ENCODE data around the gene UBIAD1.
"Not testable (repeated sequence)": the region's sequence is repeated elsewhere in the genome, so short reads cannot be mapped to it uniquely, and the experiment has no call there.

UBIAD1 gene

DNA sequence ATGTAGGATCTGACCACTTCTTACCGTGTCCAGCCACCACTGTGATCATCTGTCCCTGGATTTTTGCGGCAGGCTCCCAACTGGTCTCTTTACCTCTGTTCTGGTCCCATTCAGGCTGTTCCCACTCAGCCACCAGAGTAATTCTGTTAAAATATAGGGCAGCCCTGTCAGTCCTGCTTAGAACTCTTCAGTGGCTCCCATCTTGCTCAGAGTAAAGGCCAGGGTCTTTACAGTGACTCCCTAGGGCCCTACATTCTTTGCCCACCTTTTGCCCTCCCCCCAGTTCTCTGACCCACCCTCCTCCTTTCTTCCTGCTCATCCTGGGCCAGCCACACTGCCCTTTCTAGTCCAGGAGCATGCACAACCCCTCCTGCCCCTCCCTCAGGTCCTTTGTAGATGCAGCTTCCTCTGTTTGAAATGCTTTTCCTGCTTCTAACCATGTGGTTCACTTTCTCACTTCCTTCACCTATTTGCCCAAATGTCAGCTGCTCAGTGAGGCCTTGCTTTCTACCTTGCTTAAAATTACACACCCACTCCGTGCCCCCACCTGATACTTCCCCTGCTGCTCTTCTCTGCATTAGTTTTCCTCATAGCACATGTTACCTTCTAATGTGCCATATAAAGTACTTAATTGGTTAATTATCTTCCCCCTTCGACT lies 7.8 kb downstream of the UBIAD1 start:
- DNase-seq, result no peak

DNA sequence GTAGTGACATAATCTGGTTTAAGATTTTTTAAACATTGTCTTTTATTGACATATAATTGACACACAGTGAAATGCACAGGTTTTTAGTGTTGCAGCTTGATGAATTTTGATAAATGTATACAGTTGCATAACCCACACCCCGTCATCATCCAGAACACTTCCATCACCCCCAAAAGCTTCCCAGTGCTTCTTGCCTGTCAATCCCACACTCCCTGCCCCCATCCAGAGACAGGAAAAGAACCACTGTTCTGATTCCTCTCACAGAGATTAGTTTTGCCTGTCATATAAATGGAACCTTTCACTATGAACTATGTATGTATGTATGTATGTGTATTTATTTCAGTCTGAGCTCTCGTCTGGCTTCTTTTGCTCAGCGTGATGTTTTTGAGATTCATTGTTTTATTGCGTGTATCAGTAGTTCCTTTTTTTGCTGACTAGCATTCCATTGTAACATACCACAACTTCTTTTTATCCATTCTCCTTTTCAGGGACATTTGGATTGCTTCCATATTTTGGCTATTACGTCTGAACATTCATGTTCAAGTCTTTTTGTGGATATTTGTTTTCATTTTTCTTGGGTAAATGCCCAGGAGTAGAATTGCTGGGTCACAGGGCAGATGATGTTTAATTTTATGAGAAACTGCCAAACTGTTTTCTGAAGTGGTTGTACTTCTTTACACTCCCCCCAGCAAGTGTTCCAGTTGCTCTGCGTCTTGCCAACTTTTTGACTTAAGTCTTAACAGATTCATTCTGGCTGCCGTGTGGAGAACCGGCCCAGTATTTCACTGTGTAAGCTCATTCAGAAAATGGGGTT lies 8.7 kb downstream of the UBIAD1 start:
- DNase-seq, result no peak

DNA sequence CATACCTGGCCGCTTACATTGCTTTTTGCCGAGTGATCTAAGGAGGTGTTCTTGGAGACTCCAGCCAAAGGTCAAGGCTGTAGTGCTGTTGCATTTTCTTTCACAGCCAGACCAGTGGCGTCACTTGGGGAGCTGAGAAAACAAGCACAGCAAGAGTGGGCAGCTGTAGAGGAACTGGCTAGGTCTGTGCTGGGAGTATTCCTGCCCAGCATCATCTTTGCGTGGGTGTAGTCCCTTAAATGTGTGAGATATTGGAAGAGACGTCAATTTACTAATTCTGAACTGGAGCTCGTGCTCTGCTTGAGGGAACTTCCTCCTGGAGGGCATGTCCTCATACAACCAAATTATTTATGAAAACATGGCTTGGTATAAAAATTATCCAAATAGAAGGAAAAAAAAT lies 10.2 kb downstream of the UBIAD1 start:
- DNase-seq, result no peak

DNA sequence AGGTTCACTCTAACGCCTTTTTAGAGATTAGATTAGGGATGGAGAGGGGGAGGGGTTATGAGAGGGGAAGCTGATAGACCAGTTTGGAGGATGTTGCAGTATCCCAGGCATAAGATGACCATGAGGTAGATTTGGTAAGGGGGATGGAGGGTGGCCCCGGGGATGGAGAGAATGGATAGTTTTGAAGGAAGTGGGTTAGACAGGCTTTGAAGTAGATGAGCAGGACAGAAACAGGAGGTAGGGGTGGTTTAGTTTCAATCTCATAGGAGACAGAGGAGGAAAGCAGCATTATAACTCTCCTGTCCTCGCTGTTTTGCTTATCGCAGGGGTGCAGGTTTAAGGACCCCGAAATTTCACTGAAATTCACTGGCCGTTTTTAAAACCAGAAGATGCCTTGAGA lies 11.8 kb downstream of the UBIAD1 start:
- DNase-seq, result no peak

DNA sequence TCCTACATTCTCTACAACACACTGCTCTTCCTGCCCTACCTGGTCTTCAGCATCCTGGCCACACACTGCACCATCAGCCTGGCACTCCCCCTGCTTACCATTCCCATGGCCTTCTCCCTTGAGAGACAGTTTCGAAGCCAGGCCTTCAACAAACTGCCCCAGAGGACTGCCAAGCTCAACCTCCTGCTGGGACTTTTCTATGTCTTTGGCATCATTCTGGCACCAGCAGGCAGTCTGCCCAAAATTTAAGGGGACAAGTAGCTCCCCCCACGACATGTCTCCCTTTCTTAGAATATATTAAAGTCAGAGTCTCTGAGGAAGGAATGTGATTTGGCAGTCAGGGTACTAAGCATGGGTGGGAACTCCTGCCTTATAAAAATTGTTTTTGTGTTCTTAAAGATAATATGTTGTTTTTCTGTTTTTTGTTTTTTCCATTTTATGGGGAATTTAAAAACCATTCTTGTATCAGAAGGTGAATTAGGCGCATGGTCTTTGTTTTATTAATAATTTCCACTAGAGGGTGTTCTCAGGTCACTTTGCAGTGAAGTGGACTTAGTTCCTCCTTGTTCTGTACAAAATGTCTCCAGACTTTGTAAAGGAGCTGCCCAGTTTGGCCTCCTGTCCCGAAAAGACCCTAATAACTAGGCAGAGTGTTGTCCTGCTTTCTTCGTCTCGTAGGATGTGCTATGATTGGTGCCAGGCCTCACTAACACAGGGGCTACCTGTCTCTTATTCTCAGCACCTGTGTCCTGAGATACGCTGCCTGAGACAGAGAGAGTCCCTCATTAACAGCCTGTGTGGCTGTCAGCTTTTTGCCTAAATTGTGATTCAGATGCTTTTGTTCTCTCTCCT lies 13.1 kb downstream of the UBIAD1 start:
- no peak for DNase-seq

DNA sequence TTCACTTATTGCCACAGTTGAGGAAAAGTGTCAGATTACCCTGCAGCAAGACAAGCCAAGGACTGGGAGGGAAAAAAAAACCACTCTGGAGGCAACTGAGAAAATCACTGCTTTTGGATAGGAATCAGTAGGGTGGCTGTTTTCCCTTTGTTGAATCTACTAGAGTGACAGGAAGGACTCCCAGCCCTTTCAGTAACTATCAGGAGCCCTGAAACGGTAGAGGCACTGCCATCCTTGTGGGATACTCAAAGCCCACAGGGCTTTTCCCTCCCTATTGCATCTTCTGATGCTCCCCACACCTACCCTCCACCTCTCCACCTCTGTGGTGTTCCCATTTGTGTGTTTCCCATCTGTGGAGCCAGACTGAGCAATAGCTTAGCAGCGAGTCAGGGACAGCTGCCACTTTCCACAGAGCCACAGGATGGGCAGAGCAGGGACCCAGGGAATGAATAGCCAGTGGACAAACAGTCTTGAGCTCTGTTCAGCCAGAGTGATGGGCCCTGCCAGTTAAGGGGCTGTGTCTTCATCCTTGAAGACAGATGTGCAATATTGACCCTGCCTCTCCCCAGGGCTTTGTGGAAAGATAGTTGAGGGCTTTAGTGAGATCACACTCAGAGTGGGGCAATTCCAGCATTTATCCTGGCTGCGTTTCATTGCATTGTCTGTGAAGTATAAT lies 13.9 kb downstream of the UBIAD1 start:
- DNase-seq, result no peak

DNA sequence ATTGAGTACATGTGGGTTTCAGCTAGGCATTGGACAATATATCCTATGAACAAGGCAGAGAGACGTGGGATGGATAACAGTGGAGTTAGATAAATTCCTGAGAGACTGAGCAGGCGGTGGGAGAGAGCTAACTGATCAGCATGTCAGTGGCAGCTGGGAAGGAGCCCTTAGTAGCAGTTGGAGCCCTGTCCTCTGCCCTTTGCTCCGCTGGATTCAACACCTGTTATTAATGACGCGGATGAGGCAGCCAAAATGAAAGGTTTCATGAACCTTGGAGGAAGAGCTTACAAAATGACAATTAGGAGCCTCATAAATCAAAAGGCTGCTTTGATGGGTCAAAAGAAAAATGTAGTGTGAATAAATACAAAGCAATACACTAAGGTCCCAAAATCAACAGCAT lies 16.1 kb downstream of the UBIAD1 start:
- DNase-seq, result no peak

DNA sequence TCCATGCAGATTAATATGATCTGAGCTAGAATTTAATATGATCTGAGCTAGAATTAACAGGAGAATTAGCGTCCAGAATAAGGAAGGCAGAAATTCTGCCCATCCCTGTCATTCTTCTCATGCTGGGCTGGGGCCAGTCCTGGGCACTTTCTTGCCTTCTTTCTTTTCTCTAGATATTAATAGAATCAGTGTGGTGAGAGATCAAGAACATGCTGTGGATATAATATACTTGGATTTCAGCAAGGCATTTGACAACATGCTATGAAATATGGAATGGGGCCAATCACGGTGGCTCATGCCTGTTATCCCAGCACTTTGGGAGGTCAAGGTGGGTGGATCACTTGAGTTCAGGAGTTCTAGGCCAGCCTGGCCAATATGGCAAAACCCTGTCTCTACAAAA lies 18.1 kb downstream of the UBIAD1 start:
- no peak for DNase-seq

DNA sequence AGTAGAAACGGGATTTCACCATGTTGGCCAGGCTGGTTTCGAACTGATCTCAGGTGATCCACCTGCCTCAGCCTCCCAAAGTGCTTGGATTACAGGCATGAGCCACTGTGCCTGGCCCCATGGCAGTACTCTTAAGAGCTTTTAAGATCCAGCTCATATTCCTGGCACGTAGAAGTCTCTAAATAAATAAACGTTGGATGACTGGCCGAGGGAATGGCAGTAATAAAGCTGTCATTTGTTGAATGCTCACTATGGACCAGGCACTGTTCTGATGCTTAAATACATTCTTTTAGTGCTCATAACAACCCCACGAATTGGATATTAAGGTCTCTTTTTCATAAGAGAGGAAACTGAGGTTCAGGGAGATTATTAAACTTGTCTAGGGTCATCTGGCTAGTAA lies 20.9 kb downstream of the UBIAD1 start:
- no peak for DNase-seq

DNA sequence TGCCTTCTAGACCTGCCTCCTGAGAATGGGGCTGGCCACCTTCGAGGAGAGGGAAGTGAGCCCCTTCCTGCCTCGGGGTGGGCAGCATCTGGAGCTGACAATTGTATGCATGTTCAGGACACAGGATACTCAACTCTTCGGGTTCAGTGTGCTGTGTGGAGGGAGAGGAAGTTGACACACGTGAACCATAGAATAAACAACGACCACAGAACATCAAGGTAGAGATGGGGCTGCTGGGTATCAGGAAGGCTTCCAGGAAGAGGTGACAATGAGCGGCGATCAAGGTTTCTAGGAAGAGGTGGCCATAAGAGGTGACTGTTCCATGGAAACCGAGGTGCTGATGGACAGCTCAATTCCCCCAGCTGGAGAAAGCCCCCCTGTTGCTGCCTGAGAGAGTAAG lies 22.0 kb downstream of the UBIAD1 start:
- DNase-seq, result no peak

DNA sequence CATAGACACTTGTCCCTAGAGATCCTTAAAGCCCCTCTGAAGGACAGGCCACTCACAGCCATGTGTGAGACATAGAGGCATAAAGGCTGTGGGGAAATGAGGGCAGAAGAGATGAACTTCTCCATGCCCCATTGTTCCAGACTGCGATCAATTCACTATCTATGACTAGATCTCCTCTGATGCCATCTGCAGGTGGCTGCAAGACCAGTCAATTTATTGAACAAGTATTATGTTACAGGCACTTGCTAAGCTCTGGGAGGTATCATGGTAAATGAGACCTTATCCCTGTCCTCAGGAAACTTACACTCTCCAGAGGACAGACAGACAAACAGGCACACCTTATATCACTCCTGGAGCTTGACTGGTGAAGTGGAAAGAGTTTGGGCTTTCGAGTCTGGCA lies 22.9 kb downstream of the UBIAD1 start:
- DNase-seq, result no peak

DNA sequence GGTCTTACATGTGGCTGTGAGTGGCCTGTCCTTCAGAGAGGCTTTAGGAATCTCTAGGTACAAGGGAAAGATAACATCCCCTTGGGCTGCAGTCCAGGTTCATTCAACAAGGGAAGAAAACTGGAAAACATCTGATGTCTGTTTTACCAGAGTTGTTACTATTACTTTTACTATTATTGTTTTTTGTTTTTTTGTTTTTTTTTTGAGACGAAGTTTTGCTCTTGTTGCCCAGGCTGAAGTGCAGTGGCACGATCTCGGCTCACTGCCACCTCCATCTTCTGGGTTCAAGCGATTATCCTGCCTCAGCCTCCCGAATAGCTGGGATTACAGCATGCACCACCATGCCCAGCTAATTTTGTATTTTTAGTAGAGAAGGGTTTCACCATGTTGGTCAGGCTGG lies 24.8 kb downstream of the UBIAD1 start:
- DNase-seq, result not testable (repeated sequence)

DNA sequence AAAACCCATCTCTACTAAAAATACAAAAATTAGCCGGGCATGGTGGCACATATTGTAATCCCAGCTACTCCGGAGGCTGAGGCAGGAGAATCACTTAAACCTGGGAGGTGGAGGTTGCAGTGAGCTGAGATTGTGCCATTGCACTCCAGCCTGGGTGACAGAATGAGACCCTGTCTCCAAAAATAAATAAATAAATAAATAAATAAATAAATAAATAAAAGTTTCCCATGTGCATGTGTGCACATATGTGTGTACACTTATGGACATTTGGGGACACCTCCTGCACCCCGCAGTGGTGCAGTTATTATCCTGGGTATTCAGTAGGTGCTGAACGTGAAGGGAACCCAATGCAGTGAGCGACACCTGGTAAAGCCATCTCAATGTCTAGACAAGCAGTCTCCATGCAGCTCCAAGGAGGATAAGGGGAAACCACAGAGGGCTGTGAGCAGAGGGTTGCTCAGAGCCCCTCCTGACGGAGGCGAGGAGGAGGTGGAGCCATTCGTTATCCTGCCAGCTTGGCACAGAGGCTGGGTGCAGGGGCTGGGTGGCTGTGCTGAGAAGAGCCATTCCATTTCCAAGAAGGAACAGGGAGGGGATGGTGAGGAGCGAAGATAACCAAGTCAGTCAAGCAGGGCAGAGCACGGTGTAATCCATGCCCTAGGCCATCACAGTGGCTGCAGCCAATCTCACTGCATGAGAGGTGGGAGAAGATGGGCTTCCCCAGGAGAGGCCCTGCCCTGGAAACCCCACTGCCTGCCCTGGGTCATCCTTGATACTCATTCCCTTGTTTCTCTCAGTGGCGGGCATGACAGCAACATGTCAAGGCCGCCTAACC lies 25.6 kb downstream of the UBIAD1 start:
- DNase-seq, result no peak

DNA sequence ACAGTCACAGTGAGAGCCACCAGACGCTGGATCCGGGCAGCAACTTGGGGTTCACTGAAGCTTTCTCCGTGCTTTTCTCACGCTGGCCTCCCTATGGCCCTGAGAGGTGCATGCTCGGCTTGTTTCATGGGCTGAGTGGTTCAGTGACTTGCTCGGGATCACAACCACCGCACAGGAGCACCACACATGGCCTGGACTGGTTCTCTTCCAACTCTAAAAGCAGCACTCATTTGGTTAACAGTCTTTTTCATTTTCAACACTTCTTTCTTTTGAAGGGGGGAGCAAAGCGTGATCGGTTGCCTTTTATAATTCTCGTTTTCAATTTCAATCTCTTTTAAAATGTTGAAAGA lies 26.2 kb downstream of the UBIAD1 start:
- DNase-seq, result no peak

DNA sequence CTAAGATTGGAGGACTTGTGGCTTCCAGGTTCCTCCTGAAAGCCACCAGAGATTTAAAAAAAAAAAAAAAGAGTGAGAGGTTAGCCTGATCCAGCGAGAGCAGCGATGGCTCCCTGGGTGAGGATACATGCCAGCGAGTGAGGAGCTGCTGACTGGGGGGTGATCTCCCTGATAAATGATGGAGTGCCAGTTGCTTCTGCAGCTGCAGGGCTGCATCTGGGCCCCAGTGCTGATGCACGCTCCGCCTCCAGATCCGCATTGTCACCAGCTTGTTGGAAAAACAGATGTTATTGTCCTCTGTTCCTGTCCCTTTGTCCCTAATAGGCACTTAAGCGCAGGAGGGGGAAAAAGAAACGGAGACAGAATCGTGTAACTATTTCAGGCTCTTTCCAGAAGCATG lies 28.6 kb downstream of the UBIAD1 start:
- DNase-seq, result no peak

DNA sequence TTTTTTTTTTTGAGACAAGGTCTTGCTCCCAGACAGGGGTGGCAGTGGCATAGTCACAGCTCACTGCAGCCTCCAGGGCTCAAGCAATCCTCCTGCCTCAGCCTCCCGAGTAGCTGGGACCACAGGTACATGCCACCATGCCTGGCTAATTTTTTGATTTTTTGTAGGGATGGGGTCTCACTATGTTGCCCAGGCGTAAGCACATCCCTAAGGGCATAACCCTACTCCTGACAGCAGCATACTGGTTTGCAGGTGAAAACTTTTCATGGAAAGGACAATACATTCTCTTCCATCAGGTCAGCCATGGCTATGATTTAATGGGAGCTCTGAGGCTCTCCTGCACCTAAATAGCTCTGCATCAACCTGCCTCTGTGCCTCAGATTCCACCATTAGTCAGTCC lies 29.4 kb downstream of the UBIAD1 start:
- DNase-seq, result no peak

DNA sequence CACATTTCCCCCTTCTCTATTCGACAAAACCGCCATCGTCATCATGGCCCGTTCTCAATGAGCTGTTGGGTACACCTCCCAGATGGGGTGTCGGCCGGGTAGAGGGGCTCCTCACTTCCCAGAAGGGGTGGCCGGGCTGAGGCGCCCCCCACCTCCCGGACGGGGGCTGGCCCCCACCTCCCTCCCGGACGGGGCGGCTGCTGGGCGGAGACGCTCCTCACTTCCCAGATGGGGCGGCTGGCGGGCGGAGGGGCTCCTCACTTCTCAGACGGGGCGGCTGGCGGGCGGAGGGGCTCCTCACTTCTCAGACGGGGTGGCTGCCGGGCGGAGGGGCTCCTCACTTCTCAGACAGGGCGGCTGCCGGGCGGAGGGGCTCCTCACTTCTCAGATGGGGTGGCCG lies 32.5 kb downstream of the UBIAD1 start:
- not testable (repeated sequence) for DNase-seq

DNA sequence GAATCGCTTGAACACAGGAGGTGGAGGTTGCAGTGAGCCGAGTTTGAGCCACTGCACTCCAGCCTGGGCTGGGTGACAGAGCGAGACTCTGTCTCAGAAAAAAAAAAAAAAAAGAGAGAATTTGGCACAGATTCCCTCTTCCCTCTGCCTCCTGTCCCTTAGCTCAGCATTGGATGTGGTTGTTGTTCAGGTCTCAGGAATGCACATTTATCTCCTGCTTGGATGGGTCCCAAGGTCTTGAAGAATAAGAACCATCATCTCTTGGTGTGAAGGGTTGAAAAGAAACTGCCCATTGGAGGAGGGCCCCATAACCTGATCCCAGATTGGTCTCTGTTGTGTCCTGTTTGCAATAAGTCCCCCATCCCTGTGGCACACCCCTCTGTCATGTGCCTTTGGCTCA lies 34.9 kb downstream of the UBIAD1 start:
- DNase-seq, result no peak

DNA sequence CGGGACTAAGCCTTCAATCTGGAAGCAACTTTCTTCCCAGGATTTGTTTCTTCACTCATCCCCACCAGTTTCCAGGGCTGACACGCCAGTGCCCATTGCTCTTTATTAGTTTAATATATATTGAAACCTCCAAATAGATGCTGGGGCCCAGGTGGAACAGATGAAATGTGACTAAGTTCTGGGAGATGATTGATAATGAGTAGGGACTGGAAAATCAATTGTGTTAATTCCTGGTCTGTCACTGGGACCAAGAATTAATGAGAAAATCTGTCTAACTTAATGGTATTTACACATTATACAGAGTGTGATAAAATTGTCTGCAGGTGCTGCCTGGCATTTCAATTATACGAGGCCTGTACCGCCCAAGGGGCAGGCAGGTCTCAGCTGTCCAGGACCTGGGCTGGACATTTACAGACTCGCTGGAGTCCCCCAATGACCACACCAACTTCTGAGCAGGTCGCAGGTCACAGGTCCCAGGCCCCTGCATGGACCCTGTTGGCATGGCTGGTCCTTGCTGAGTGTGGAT lies 35.8 kb downstream of the UBIAD1 start:
- no peak for DNase-seq

DNA sequence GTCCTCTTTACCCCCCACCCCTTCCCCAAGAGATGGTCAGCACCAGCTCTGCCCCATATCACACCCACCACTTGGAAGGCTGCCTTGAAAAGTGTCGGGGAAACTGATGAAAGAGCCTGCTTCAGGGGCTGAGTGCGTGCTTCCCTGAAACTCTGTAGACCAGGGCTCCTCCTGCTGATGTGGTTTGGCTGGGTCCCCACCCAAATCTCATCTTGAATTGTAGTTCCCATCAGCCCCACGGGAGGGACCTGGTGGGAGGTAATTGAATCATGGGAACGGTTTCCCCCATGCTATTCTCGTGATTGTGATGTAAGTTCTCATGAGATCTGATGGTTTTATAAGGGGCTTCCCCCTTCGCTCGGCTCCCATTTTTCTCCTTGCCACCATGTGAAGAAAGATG lies 36.4 kb downstream of the UBIAD1 start:
- no peak for DNase-seq

DNA sequence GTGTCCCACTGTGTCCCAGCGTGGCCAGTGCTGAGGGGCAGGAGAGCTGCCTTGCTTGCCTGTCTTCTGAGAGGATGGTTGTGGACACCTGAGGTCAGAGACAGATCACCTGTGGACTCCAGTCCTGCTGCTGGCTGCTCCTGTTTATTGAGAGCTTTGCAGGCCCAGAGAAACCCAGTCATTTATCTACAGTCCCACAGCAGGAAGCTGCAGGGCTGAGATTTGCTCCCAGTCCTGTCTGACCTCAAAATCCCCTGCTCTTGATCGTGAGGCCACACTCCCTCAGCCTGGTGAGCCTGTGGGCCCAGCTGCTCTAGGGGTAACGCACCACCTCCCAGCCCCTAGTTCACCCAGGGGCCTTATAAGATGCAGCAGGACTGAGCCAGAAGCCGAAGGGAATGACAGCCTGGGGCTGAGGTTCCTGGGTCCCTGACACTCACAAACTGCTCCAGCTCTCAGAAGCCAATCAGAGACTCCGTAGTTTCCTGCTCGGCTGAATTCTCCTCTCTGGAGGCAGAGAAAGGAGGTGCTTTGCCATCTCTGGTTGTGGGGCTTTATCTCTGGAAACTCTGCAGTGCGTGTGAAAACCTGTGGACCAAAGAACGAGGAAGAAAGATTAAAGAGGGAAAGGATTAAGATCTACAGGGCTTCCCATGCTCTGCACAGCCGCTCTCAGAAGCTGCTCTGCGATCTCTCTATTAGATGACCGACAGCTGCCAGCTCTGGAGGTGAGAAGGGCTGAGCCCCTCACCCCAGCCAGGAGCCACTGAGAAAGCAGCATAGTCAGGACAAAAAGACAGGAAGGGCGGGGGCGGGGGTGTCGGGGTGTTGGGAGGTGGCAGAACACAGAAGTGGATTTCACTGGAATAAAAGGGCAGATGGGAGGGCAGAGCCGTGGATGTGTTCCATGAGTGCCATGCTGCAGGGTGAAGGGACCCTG lies 39.1 kb downstream of the UBIAD1 start:
- no peak for DNase-seq

Measured in bone marrow (tissue), 2 donors.